ENCODE measurements around the gene CCDC91. TPM values are rescaled to one million over a fixed set of nuclear protein-coding genes. Genes with fewer than 3 reads are reported as not detected.
"Not testable (repeated sequence)": the region's sequence is repeated elsewhere in the genome, so short reads cannot be mapped to it uniquely, and the experiment has no call there.

Gene CCDC91
- polyA plus RNA-seq, 3 donors: 6.3 to 18.1 (median 15.6) TPM

GRCh38 chr12:28201136-28201535 is 10.9 kb downstream of the CCDC91 start:
- H3K36me3 ChIP-seq (replicated peaks in 1 of 2; ENCODE audit: control insufficient read depth in 1 of 2, insufficient read depth in 2 of 2, low read length in 2 of 2); H3K4me3 Mint-ChIP-seq; H3K27ac Mint-ChIP-seq; H4K20me1 ChIP-seq (ENCODE audit: insufficient read depth, low read length); H3K4me2 ChIP-seq (replicated peaks; ENCODE audit: extremely low read depth, low read length, poor library complexity, severe bottlenecking); DNase-seq; H3K4me3 ChIP-seq (replicated peaks in 1 of 3; ENCODE audit: low read depth in 2 of 3, low read length in 3 of 3); intact Hi-C loops (cut with micrococcal nuclease); H3K4me1 ChIP-seq (ENCODE audit: control insufficient read depth in 1 of 2, insufficient read depth in 2 of 2, low read length in 2 of 2); H2AFZ ChIP-seq (ENCODE audit: insufficient read depth, low read depth, low read length, poor library complexity, severe bottlenecking); H3K36me3 Mint-ChIP-seq; H3K27me3 Mint-ChIP-seq (ENCODE audit: low read depth in 3 of 3); H3K27ac ChIP-seq (ENCODE audit: low read depth in 1 of 2, low read length in 2 of 2); H3K27me3 ChIP-seq (ENCODE audit: control insufficient read depth in 2 of 2, insufficient read depth in 2 of 2, low read length in 2 of 2); H3K9ac ChIP-seq (ENCODE audit: insufficient read depth, low read length, poor library complexity, severe bottlenecking); H3K4me1 Mint-ChIP-seq: not testable (repeated sequence)
- WGBS (ENCODE audit: insufficient coverage): 100% methylated on average over 2 of the region's 30 CpGs
- Histone ChIP-seq H3K9me3 (replicated peaks in 1 of 2; ENCODE audit: control insufficient read depth in 1 of 2, insufficient read depth in 1 of 2, low read length in 2 of 2) (peaks cover 0 to 14% of the 10 kb centered on the region in 2 donors), H3K79me2 (ENCODE audit: insufficient read depth, low read length) (peaks cover 16% of the 10 kb centered on the region)
- H3K9me3 Mint-ChIP-seq: peaks cover 3 to 27% (median 13%) of the 10 kb centered on the region in 7 donors

GRCh38 chr12:28202374-28203130 is 12.3 kb downstream of the CCDC91 start:
- Histone ChIP-seq H3K9me3 (replicated peaks in 1 of 2; ENCODE audit: control insufficient read depth in 1 of 2, insufficient read depth in 1 of 2, low read length in 2 of 2) (peaks cover 0 to 14% of the 10 kb centered on the region in 2 donors), H3K4me2 (replicated peaks; ENCODE audit: extremely low read depth, low read length, poor library complexity, severe bottlenecking) (no peak overlapping the region), H4K20me1 (ENCODE audit: insufficient read depth, low read length) (no peaks in the 10 kb centered on the region), H3K36me3 (replicated peaks in 1 of 2; ENCODE audit: control insufficient read depth in 1 of 2, insufficient read depth in 2 of 2, low read length in 2 of 2) (no peaks in the 10 kb centered on the region), H2AFZ (ENCODE audit: insufficient read depth, low read depth, low read length, poor library complexity, severe bottlenecking) (no peak overlapping the region), H3K4me3 (replicated peaks in 1 of 3; ENCODE audit: low read depth in 2 of 3, low read length in 3 of 3) (no peak overlapping the region), H3K79me2 (ENCODE audit: insufficient read depth, low read length) (peaks cover 12% of the 10 kb centered on the region), H3K27ac (ENCODE audit: low read depth in 1 of 2, low read length in 2 of 2) (no peak overlapping the region), H3K9ac (ENCODE audit: insufficient read depth, low read length, poor library complexity, severe bottlenecking) (no peak overlapping the region), H3K27me3 (ENCODE audit: control insufficient read depth in 2 of 2, insufficient read depth in 2 of 2, low read length in 2 of 2) (no peaks in the 10 kb centered on the region), H3K4me1 (ENCODE audit: control insufficient read depth in 1 of 2, insufficient read depth in 2 of 2, low read length in 2 of 2) (no peaks in the 10 kb centered on the region)
- intact Hi-C loops (cut with micrococcal nuclease): no loop called here
- Mint-ChIP-seq H3K9me3 (peaks cover 5 to 29% (median 16%) of the 10 kb centered on the region in 7 donors), H3K4me3 (no peak overlapping the region), H3K27ac (no peak overlapping the region), H3K36me3 (peaks cover 0 to 6% of the 10 kb centered on the region in 2 donors), H3K27me3 (ENCODE audit: low read depth in 3 of 3) (no peaks in the 10 kb centered on the region), H3K4me1 (no peaks in the 10 kb centered on the region)
- 100% methylated on average over 1 of the region's 1 CpG for WGBS (ENCODE audit: insufficient coverage)
- TF ChIP-seq CTCF (IDR thresholded peaks at IDR 0.05): no peak
- no peak for DNase-seq

Measured in CD14-positive monocyte (primary cell).